Activated CD8-positive, alpha-beta memory T cell treated with anti-CD3 and anti-CD28 coated beads, Interleukin-2, amount 50 U/mL, for 24 hours (primary cell): ENCODE data around the gene CDH18.

Experiments used
- DNase-seq: peaks from one replicate; pipeline ENCODE4 v3.0.0-alpha.2; 2020; ENCODE audit errors: extremely low read depth

CDH18 gene

DNA sequence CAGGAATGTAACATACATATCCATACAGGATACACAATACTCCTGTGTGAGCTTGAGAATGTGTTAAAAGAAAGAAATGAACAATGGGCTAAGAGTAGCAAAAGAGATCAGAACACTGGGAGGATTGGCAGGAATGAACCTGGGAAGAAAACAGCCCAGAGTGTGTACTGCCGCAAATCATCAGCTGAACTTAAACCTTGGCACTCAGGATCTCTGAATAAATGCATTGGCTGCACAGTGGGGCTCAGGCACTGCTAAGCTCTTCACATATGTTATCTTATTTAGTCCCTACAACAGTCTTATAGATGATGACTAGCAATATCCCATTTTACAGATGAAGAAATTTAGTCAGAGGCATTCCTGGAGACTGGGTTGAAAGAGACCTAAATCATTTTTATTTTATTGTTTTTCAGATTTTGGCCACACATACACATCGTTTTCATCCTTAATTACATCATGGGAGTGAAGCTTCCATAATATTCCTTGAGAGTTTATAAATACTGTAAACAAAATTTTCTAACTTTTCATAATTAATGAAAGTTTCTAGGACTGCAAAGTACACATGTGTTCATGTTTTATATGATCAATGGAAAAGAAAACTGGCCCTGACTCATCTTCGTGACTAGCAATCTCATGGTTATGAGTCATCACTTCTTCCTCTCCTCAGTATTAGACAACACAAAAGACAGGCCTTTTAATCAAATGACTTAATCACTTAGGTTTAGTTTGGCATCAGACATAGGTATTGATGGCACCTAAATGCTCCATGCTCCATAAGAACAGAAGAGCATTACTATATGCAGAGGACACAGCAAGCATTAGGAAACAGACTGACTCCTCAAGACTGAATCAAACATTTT lies 59.2 kb downstream of the CDH18 start:
- DNase-seq = no peak

DNA sequence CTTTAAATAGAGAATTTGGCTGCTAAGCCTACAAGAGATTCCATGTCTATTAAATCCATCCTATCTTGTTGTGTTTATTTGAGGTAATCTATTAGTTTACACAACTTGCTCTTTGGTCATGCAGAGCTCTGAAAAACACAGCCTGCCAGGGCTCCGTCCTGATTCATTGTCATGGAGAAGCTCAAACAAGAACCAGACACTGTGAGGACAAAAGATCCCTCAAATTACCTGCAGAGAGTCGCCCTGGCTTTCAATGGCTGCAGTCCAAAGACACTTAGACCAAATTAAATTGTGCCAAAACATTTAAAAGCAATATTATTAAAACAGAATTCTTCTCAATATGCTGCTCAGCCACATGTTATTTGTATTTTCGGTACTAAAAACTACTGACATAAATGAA lies 60.1 kb downstream of the CDH18 start:
- DNase-seq = no peak

DNA sequence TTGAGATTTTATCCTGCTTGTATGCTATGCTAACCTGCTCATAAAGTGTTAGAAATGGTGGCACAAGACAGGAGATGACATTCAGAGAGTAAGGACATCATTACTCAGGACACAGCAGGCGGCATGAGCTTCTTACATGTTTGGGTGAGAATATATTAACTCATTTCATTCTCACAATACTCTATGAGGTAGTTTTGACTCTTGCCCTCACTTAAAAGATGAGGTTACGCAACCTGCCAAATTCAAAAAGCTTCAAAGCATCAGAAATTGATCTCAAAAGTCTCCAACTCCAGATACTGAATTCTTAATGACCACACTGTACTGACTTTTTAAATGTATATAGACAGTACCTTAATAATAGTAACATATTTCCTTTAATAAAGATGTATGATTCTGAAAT lies 60.8 kb downstream of the CDH18 start:
- DNase-seq = no peak

DNA sequence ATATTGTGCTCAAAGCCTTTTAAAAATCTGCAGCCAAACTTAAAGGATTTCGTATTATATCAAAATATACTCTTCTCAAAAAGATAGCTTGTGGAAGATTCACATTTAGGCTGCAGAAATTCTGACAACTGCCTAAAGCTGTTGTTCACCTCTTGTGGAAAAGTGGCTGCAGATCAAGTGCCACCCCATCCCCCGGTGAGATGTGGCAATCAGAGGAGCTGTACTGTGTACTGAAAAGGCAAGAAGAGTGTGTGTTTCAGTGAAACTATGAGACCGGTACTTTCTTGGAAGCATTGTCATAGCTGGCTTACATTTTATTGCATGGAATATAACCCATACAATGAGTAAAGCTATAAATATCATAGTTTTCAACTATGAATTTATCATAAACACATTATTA lies 64.3 kb downstream of the CDH18 start:
- no peak for DNase-seq

DNA sequence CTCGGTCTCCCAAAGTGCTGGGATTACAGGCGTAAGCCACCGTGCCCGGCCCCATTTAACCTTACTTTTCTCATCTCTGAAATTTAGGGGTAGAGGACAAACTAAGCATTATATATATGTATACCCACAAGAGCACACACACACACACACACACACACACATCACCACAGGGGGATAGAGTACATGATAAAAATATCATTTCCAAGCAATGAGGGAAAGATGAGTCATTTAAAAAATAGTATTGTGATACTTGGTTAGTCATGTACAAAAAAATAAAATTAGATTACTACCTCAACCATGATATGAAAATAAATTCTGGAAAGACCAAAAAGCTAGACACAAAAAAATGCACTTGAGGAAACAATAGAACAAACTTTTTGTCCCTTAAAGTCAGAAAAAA lies 67.2 kb downstream of the CDH18 start:
- no peak for DNase-seq

DNA sequence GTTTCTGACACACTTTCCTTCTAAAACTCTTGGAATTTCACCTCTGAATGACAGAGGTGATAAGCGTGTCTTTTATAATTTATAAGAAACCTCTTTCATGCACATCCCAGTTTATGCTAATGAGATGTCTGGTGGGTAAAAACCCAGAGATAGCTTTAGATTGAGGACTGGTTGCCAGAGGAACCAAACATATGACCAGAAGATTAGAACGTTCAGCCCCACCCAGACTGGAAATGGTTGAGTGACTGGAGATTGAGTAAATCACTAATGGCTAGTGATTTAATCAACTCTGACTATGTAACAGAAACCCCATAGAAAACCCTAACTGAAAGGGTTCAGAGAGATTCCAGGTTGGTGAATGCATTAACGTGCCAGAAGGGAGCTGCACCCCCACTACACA lies 69.2 kb downstream of the CDH18 start:
- no peak for DNase-seq

DNA sequence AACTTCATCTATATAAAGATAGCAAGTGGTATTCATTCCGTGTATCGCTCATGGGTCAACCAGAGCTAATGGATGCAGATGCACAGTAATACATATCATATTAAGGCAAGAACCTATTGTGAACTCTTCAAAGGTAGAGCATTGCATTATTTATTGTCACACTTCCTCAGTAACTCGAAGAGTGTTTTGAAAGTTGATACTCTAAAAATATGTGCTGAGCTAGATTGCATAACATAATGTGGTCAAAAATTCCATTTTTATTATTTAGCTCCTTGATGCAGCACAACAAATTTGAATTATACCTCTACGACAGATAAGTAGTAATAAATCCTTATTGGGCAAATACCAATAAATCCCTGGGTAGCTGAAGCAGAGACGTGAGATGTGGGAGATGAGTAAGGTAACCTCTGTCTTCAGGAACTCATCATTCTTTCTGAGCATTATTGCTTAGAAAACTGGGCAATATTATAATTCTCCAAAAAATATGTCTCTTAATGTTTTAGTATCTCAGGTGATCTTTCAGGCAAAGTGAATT lies 70.3 kb downstream of the CDH18 start:
- no peak for DNase-seq

DNA sequence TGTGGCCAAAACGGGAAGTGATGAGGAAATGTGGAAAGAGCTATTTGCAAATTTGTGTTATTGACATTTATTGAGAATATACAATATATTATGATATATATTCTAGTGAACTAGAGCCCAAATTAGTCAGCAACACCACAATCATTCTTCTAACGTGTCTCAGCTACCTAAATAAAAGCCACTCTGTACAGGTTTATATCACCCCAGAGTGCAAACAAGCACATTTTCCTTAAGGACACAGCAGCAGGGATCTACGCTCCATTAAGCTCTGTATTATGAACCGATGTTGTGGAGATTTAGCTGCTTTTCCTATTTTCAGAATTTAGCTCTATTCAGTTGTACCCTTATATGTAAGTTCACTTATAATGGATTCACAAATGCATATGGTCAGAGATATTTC lies 77.9 kb downstream of the CDH18 start:
- no peak for DNase-seq

DNA sequence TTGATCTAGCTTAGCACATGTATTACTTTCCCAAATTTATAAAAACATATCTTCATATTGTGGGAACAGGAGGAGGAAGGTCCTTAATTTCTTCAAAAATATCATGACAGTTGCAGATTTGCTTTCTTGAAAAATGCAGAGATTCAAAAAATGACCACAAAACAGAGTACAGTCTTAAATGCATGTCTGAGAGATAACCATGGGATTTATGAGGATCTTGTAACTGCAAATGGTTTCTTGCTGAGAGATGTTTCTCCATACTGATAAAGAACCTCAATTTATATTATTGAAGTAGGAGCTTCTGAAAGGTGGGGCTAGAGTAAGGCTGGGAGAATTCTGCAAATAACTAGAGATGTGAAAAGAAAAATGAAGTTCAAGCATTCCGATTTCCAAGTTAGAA lies 83.2 kb downstream of the CDH18 start:
- DNase-seq = no peak

DNA sequence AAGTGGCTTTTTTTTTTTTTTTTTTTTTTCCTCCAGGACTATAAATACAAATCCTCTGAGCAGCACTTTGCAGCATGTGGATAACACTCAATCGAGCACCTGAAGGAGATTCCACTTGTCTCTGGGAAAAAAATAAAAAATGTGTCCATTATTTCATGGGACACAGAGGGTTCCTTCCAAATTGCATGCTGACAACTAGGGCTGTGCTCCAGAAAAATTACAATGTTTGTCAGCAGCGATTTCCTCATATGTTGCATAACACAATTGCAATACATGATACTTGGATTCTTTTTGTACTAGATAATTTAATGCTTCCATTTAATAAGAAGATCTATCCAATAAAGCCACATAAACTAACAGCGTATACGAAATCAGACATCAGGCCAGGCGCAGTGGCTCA lies 84.4 kb downstream of the CDH18 start:
- DNase-seq = no peak

DNA sequence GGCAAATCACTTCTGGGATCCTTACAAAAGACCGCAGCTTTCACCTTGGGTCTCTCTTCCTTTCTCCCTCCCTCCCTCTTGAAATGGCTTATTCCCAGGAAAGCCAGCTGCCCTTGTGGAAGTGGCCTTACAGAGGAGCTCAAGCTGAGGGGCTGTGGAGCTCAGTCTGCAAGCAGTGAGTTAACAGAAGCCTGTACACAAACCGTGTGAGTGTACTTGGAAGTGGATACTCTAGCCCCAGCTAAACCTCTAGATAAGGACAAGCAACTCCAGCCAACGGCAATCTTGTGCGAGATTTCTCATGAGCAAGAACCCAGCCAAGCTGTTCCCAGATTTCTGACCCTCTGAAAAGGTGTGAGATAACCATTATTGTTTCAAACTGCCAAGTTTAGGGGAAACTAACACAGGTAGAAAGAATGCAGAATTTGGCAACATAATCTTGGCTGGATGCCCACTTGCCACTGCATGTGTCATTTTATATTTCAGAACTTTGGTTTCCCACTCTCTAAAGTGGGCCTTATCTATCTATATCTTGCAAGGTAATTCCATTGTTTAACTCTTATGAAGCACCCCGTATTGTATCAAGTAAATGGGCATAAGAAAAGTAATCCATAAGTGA lies 85.6 kb downstream of the CDH18 start:
- no peak for DNase-seq

DNA sequence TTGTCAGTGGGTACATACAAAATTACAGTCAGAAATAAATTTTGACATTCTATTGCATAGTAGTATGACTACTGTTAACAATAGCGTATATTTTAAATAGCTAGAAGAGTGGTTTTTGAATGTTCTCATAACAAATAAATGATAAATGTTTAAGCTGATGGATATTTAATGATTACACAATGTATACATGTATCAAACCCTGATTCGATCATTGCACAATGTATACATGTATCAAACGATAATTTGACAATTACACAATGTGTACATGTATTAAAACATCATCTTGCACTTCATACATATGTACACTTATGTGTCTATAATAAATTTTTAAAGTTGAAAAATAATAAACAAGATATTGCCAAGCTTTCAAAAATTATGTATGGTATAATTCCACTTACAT lies 87.7 kb downstream of the CDH18 start:
- no peak for DNase-seq

DNA sequence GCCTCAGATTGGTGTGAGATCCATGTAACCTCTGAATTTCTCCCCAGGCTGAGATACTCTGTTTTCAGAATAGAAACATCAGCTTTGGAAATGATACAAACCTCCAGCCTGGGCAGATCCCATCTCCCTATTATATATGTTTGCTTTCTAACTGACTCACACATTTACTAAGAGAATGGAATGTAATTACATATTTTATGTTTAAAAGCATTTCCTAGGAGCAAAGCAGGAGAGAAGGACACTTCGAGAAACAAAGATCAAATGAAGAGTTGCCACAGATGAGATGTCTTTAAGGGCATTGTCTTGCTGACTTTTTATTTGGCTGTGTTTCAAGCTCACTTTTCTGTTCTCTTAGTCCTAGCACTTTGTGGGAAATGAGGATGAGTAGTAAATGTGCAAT lies 96.3 kb downstream of the CDH18 start:
- DNase-seq = no peak

DNA sequence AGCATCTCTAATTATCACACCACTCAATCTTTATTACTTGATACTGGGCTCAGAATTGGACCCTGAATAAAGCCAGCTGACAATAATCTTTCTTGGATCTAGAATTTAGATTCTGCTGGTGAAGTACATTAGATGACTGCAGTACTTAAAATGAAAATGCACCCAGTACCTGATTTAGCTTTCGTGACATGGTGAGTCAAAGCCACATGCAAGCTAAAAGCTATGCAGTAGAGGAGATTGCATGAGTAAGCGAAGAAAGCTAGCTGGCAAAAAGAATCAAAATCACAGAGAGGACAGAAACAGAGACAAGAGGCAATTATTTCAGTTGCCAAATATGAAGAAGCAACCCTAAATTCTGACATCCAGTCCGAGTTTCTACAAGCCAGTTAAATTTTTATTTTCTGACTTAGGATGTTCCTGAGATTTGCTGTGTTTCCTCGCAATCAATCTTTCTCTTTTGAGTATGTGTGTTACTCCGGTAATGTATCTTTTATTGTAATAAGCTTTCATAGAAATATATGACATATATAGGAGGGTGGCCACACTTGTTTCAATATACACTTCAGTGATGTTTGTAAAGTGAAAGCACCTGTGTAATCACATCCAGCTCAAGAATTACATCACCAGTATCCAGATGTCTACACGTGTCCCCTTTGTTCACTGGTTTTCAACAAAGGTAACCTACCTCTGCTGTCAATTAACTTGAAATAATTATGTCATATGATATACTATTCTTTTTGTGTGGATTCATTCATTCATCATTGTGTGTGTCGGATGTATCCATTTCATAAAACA lies 101.7 kb downstream of the CDH18 start:
- DNase-seq = no peak

DNA sequence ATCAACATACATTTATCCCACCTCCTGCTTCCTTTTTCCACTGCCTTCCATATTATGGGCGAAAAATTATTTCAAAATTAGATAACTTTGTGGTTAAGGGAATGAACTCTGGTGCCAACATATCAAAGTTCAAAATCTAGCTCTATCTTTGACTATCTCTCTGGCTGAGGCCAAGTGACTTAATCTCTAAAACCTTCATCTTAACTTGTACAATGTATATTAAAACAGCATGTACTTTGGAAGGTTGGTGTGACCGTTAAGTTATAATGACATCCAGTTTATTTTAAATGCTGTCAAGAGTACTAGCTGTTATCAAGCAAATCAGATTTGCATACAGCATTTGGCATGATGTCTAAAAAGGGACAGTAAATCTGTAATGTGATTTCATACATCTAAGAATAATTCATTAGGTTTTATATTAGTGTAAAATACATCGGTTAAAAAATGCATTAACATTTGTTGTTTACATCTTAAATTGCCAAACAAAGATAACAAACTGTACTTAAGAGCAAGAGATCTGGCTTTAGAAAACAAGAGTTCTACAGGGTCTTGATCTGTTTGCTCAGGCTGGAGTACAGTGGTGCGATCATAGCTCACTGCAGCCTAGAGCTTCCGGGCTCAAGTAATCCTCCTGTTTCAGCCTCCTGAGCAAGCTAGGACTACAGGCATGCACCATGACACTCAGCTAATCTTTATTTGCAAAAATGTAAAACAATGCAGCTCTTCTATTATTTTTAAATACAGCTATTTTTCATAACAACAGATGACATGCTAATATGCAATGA lies 102.8 kb downstream of the CDH18 start:
- DNase-seq = no peak

DNA sequence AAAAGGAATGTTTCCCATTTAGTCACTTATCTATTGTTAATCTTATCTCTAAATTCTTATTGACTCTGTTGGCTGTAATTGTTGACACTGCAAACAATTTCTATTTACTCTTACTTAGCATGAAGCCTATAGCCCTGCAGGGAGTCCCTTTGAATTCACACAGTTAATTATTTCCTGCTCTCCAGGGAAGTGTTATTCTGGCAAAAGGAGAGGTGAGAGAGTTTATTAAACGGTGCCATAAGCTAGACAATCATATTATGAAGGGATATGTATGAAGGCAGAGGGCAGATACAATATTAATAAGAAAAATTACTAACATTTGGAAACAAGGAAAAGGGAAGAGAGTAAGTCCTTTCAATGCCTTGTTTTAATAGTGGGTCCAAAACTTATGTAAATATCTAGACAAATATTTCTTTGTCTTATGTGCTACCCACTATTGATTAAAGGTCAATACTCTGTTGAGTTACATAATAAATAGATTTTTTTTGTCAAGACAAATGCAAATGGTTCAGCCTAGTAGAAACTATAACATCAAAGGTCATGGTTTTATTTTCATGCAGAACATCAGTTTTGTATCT lies 107.1 kb downstream of the CDH18 start:
- no peak for DNase-seq

DNA sequence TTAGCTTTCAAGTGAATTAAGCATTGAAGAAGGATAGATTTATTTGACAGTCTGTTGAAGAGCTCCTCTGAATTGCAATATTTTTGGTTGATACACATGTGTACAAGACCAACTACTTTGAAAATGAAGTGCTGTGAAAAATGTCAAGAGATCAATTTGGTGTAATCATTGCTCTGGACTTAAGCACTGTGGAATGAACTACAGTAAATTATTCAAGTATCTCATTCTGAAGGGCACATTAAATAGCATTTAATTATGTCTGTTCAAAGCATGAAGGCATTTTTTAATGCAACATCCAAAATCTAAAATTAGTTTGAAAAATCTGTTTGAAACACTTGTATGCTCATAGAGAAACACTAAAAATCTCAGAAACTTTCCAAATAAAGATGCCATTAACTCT lies 107.5 kb downstream of the CDH18 start:
- no peak for DNase-seq

DNA sequence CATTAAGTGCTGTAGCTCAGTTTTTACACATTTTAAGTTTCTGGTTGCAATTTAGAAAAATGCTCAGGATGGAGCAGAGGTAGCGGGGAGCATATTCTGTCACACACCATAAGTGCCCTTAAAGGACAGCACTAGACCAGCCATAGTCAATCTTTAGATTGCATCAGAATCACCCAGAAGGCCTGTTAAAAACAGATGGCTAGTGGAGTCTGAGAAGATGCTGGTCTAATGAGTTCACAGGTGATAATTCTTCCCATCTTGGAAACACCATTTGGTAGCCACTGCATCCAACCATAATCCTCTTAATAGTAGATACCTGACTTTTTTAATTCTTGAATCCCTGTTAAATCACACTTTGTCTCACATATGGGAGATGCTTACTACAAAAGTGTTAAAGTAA lies 113.2 kb downstream of the CDH18 start:
- no peak for DNase-seq

DNA sequence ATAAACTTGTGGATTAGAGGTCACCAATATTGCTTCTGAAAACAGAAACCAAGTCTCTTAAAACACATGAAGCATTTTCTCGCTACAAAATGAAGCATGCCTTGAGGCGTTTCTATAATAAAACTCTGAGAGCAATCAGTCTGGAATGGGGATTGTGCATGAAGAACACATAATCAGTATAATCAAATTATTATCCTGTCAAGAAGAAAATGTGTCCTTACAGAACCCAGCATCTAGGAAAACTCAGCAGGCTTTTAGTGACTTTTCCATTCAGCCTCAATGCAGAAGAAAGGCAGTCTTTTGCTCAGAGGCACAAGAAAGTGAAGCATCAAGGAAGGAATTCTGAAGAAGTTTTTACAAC lies 121.9 kb downstream of the CDH18 start:
- DNase-seq = no peak

DNA sequence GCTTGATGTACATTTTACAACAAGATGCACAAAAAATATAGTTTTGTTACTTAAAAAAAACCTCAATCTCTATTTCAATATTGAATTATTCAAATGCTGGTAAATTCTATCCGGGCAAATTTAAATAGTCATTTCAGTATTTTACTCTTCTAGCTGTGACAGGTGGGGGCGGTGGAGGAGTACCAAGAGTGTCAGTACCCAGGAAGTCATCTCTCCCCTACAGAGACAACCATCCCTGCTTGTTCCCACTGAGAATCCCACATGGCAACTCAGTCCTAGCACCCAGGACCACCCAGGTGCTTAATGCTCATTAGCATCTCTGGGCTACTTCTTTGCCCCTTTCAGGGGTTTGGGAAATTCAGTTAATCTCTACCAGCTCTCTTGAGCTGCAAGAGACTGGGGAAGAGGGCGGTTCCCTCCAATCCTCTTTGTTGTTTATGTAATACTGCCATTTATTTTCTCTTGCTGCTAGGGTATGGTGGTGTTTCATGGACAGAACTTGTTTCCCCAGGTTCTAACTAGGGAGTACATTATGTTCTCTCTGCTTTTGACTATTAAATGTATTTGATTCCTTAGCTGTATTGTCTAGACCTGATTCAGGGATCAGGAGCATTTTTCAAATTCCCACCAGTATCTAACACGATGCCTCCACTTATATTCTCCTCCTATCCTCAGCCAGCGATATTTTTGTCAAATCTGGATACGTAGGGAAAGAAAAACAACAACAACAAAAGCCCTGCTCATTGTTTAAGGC lies 122.5 kb downstream of the CDH18 start:
- no peak for DNase-seq

DNA sequence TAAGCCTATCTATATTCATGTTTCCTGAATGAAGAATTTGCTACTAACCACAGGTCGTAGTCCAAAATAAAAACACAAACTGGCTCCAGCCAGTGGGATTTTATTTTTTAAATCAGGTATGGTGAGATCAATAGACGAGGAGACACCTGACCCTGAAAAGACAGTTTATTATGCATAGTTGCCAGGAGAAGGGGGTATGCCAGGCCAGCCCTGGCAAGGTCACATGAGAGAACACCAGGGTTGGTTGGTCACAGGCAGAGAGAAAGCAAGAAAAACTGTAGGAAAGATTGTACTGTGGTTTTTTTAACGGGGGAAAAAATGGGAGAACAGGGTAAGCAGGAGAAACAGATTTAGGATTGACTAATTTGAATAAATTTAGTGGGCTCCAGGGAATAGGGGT lies 125.3 kb downstream of the CDH18 start:
- no peak for DNase-seq
